IPS-15b (cell line): ENCODE measurements around the gene PM20D1.
"Not testable (repeated sequence)": the region's sequence is repeated elsewhere in the genome, so short reads cannot be mapped to it uniquely, and the experiment has no call there.

Experiments
- H3K27me3 ChIP-seq: one replicate; pipeline ENCODE4 v1.6.1; 2013; ENCODE audit warnings: low read length; ENCODE audit not compliant: control insufficient read depth, insufficient read depth
- H3K36me3 ChIP-seq: one replicate; pipeline ENCODE4 v1.6.1; 2013; ENCODE audit warnings: low read length; ENCODE audit not compliant: control insufficient read depth, insufficient read depth
- H3K4me1 ChIP-seq: one replicate; pipeline ENCODE4 v1.6.1; 2013; ENCODE audit warnings: mild to moderate bottlenecking, low read length; ENCODE audit not compliant: control insufficient read depth, insufficient read depth
- H3K4me3 ChIP-seq: one replicate; pipeline ENCODE4 v1.5.1; 2013; ENCODE audit warnings: low read depth, low read length
- H3K9ac ChIP-seq: one replicate; pipeline ENCODE4 v1.6.1; 2013; ENCODE audit warnings: low read depth, mild to moderate bottlenecking, low read length
- H3K9me3 ChIP-seq: one replicate; pipeline ENCODE4 v1.6.1; 2013; ENCODE audit warnings: mild to moderate bottlenecking, low read length; ENCODE audit not compliant: control insufficient read depth, insufficient read depth

The PM20D1 gene

GRCh38 chr1:205837382-205837970 lies 12.5 kb downstream of the PM20D1 start:
- no peaks in the 10 kb centered on the region for H3K36me3 ChIP-seq
- H3K4me1 ChIP-seq = peaks cover 3% of the 10 kb centered on the region
- H3K27me3 ChIP-seq = no peaks in the 10 kb centered on the region
- H3K9me3 ChIP-seq = no peaks in the 10 kb centered on the region
- no peak overlapping the region for H3K9ac ChIP-seq
- H3K4me3 ChIP-seq = no peak overlapping the region

- H3K9me3 ChIP-seq = no peaks in the 10 kb centered on the region
- no peaks in the 10 kb centered on the region for H3K4me1 ChIP-seq
- H3K27me3 ChIP-seq = no peaks in the 10 kb centered on the region
- H3K9ac ChIP-seq = no peak overlapping the region
- no peaks in the 10 kb centered on the region for H3K36me3 ChIP-seq
- H3K4me3 ChIP-seq = no peak overlapping the region
Observed at GRCh38 chr1:205834751-205835150, 15.2 kb downstream of the PM20D1 start.

GRCh38 chr1:205832326-205832751 lies 17.6 kb downstream of the PM20D1 start:
- Histone ChIP-seq H3K9me3 (no peaks in the 10 kb centered on the region), H3K9ac (no peak overlapping the region), H3K4me3 (no peak overlapping the region), H3K36me3 (no peaks in the 10 kb centered on the region), H3K4me1 (peaks cover 5% of the 10 kb centered on the region), H3K27me3 (no peaks in the 10 kb centered on the region)

GRCh38 chr1:205827623-205828022 lies 22.3 kb downstream of the PM20D1 start:
- Histone ChIP-seq H3K4me3 (no peak overlapping the region), H3K9ac (no peak overlapping the region), H3K9me3 (no peaks in the 10 kb centered on the region), H3K36me3 (no peaks in the 10 kb centered on the region), H3K4me1 (peaks cover 9% of the 10 kb centered on the region), H3K27me3 (no peaks in the 10 kb centered on the region)

GRCh38 chr1:205826995-205827394 lies 22.9 kb downstream of the PM20D1 start:
- H3K4me3 ChIP-seq = no peak overlapping the region
- no peak overlapping the region for H3K9ac ChIP-seq
- no peaks in the 10 kb centered on the region for H3K9me3 ChIP-seq
- peaks cover 9% of the 10 kb centered on the region for H3K4me1 ChIP-seq
- no peaks in the 10 kb centered on the region for H3K27me3 ChIP-seq
- H3K36me3 ChIP-seq = no peaks in the 10 kb centered on the region

- Histone ChIP-seq H3K36me3 (no peaks in the 10 kb centered on the region), H3K4me1 (peaks cover 9% of the 10 kb centered on the region), H3K27me3 (no peaks in the 10 kb centered on the region), H3K9me3 (no peaks in the 10 kb centered on the region), H3K4me3 (no peak overlapping the region), H3K9ac (no peak overlapping the region)
Observed at GRCh38 chr1:205826016-205826806, 23.7 kb downstream of the PM20D1 start.

GRCh38 chr1:205824180-205824579 lies 25.8 kb downstream of the PM20D1 start:
- H3K9ac ChIP-seq = no peak overlapping the region
- no peaks in the 10 kb centered on the region for H3K27me3 ChIP-seq
- H3K9me3 ChIP-seq = no peaks in the 10 kb centered on the region
- H3K36me3 ChIP-seq = no peaks in the 10 kb centered on the region
- H3K4me3 ChIP-seq = no peak overlapping the region
- H3K4me1 ChIP-seq = peaks cover 9% of the 10 kb centered on the region

GRCh38 chr1:205823260-205823659 lies 26.7 kb downstream of the PM20D1 start:
- H3K9ac ChIP-seq, H3K4me1 ChIP-seq, H3K4me3 ChIP-seq, H3K9me3 ChIP-seq, H3K27me3 ChIP-seq, H3K36me3 ChIP-seq: not testable (repeated sequence)

- Histone ChIP-seq H3K27me3 (no peaks in the 10 kb centered on the region), H3K9ac (no peak overlapping the region), H3K9me3 (no peaks in the 10 kb centered on the region), H3K4me1 (peaks cover 4% of the 10 kb centered on the region), H3K36me3 (no peaks in the 10 kb centered on the region), H3K4me3 (no peak overlapping the region)
Observed at GRCh38 chr1:205822397-205822796, 27.5 kb downstream of the PM20D1 start.

- Histone ChIP-seq H3K27me3 (peaks cover 12% of the 10 kb centered on the region), H3K4me1 (peaks cover 7% of the 10 kb centered on the region), H3K36me3 (no peaks in the 10 kb centered on the region), H3K4me3 (no peak overlapping the region), H3K9ac (no peak overlapping the region), H3K9me3 (no peaks in the 10 kb centered on the region)
Observed at GRCh38 chr1:205817988-205818387, 31.9 kb downstream of the PM20D1 start.

- H3K9me3 ChIP-seq = no peaks in the 10 kb centered on the region
- no peak overlapping the region for H3K9ac ChIP-seq
Observed at GRCh38 chr1:205817364-205817763, 32.6 kb downstream of the PM20D1 start.

GRCh38 chr1:205813755-205814058 lies 36.2 kb downstream of the PM20D1 start:
- peak overlapping the region; percentile 86 for H3K4me3 ChIP-seq
- H3K4me1 ChIP-seq = peaks cover 16% of the 10 kb centered on the region
- H3K9ac ChIP-seq = peak overlapping the region; percentile 88

More at GRCh38 chr1:205817364-205817763, 32.6 kb downstream of the PM20D1 start:
- Histone ChIP-seq H3K4me1 (peaks cover 7% of the 10 kb centered on the region), H3K4me3 (no peak overlapping the region), H3K27me3 (peaks cover 12% of the 10 kb centered on the region), H3K36me3 (no peaks in the 10 kb centered on the region)

More at GRCh38 chr1:205813755-205814058, 36.2 kb downstream of the PM20D1 start:
- H3K9me3 ChIP-seq = no peaks in the 10 kb centered on the region
- peaks cover 12% of the 10 kb centered on the region for H3K27me3 ChIP-seq
- H3K36me3 ChIP-seq = peaks cover 8% of the 10 kb centered on the region
